GM13976 (cell line): ENCODE measurements around the gene ZSWIM6.

Experiments
- DNase-seq: peaks from one replicate; pipeline ENCODE4 v3.0.0; 2012; ENCODE audit warnings: low spot score
- CTCF ChIP-seq: IDR thresholded peaks from 2 replicates; pipeline ENCODE4 v1.5.1; 2012; ENCODE audit warnings: borderline replicate concordance, mild to moderate bottlenecking; ENCODE audit not compliant: insufficient read depth; ENCODE audit errors: extremely low read depth, missing control alignments, control extremely low read depth
- in situ Hi-C: fragments of 300-500 bp; cut with MboI; formaldehyde crosslinking; loops from one replicate; pipeline ENCODE4 v1.12.0; 2022; ENCODE audit warnings: low sequenced_read_pairs, mixed read lengths, inconsistent platforms; ENCODE audit not compliant: unreplicated experiment

Gene ZSWIM6

GRCh38 chr5:61348447-61348846 lies 16.4 kb downstream of the ZSWIM6 start:
- no peak for DNase-seq
- in situ Hi-C loops: no loop called here
- no peak for TF ChIP-seq CTCF

- no peak for TF ChIP-seq CTCF
- in situ Hi-C loops: no loop called here
- DNase-seq: no peak
Observed at GRCh38 chr5:61349935-61350334, 17.9 kb downstream of the ZSWIM6 start.

- in situ Hi-C loops: no loop called here
- TF ChIP-seq CTCF: no peak
- no peak for DNase-seq
Observed at GRCh38 chr5:61350535-61350934, 18.5 kb downstream of the ZSWIM6 start.

GRCh38 chr5:61351733-61352132 lies 19.7 kb downstream of the ZSWIM6 start:
- in situ Hi-C loops: no loop called here
- no peak for DNase-seq
- TF ChIP-seq CTCF: no peak

GRCh38 chr5:61352180-61352579 lies 20.1 kb downstream of the ZSWIM6 start:
- in situ Hi-C loops: no loop called here
- TF ChIP-seq CTCF: no peak
- no peak for DNase-seq

- in situ Hi-C loops: no loop called here
- no peak for TF ChIP-seq CTCF
- DNase-seq: no peak
Observed at GRCh38 chr5:61352612-61353156, 20.6 kb downstream of the ZSWIM6 start.

- in situ Hi-C loops: no loop called here
- DNase-seq: no peak
- TF ChIP-seq CTCF: no peak
Observed at GRCh38 chr5:61353293-61353692, 21.2 kb downstream of the ZSWIM6 start.
